ENCODE data around the gene OGFR.

OGFR gene

GRCh38 chr20:62788607-62789006, 16.0 kb upstream of the OGFR start:
- no peak overlapping the region for H3K4me3 ChIP-seq (ENCODE audit: low read length)
- no peak for DNase-seq (ENCODE audit: low read depth)
- TF ChIP-seq, protein P1, sequence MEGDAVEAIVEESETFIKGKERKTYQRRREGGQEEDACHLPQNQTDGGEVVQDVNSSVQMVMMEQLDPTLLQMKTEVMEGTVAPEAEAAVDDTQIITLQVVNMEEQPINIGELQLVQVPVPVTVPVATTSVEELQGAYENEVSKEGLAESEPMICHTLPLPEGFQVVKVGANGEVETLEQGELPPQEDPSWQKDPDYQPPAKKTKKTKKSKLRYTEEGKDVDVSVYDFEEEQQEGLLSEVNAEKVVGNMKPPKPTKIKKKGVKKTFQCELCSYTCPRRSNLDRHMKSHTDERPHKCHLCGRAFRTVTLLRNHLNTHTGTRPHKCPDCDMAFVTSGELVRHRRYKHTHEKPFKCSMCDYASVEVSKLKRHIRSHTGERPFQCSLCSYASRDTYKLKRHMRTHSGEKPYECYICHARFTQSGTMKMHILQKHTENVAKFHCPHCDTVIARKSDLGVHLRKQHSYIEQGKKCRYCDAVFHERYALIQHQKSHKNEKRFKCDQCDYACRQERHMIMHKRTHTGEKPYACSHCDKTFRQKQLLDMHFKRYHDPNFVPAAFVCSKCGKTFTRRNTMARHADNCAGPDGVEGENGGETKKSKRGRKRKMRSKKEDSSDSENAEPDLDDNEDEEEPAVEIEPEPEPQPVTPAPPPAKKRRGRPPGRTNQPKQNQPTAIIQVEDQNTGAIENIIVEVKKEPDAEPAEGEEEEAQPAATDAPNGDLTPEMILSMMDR (IDR thresholded peaks at IDR 0.05; ENCODE audit: insufficient read depth, low read depth, low read length, missing control alignments), result no peak

DNA sequence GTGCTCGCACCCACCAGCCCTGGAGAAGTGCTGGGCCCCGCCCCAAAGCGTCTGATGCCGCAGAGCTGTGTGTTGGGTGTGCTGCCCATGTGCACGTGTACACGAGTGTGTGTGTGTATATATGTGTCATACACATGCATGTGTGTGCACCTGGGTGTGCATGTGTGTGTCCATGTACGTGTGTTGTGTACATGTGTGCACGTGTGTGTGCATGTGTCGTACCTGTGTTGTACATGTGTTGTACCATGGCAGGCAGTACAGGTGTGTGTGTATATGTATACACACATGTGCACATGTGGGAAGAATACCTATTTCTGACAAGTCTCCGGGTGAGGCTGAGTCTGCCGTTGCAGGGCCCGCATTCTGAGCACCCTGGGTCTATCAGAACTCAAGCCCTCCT, 14.6 kb upstream of the OGFR start:
- TF ChIP-seq, protein P1 (IDR thresholded peaks at IDR 0.05; ENCODE audit: insufficient read depth, low read depth, low read length, missing control alignments), result no peak
- DNase-seq (ENCODE audit: low read depth), result no peak
- H3K4me3 ChIP-seq (ENCODE audit: low read length), result no peak overlapping the region

DNA sequence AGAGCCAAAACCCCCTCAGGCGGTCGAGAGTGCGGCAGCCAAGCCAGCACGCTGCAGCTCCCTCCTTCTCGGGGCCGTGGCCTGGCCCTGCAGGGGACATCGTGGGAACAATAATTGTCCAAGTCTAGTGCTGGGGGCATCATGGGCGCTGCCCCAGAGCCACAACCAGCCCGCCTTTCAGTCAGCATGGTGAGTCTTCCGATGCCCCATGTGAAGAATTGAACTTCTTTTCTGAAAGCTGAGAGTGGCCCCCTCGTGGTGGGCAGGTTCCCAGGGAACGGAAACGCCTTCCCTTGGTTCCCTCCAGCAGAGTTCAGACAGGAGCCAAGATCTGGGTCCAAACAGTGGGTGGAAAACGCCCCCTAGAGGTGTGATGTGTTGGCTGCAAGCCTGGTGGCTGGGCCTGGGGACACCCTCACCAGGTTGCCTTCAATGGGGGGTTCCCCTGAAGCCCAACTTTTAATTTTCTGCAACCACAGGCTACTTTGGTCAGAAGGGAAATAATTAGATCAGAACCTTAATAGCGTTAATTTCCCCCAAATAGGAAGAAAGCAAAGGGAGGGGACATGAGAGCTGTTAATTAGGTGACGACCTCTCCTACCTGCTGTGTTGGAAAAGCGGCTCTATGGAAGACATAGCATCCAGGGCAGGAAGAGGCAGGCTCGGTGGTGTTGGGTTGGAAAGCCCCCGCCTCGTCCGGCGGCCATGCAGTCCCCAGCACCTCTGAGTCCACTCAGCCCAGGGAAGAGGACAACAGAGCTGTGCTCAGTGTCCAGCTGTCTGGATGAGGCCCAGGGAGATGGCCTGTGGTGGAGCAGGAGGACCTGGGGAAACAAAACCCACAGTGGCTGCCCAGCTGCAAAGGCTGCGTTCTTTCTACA, 13.1 kb upstream of the OGFR start:
- no peak overlapping the region for H3K4me3 ChIP-seq (ENCODE audit: low read length)
- TF ChIP-seq, protein P1 (IDR thresholded peaks at IDR 0.05; ENCODE audit: insufficient read depth, low read depth, low read length, missing control alignments), result peak; percentile 98

GRCh38 chr20:62792182-62792939, 12.3 kb upstream of the OGFR start:
- no peak overlapping the region for H3K4me3 ChIP-seq (ENCODE audit: low read length)
- TF ChIP-seq, protein P1 (IDR thresholded peaks at IDR 0.05; ENCODE audit: insufficient read depth, low read depth, low read length, missing control alignments), result no peak
- DNase-seq (ENCODE audit: low read depth), result peak; percentile 55

More for the DNA sequence above, 13.1 kb upstream of the OGFR start:
- peak; percentile 85 for DNase-seq (ENCODE audit: low read depth)

DNA sequence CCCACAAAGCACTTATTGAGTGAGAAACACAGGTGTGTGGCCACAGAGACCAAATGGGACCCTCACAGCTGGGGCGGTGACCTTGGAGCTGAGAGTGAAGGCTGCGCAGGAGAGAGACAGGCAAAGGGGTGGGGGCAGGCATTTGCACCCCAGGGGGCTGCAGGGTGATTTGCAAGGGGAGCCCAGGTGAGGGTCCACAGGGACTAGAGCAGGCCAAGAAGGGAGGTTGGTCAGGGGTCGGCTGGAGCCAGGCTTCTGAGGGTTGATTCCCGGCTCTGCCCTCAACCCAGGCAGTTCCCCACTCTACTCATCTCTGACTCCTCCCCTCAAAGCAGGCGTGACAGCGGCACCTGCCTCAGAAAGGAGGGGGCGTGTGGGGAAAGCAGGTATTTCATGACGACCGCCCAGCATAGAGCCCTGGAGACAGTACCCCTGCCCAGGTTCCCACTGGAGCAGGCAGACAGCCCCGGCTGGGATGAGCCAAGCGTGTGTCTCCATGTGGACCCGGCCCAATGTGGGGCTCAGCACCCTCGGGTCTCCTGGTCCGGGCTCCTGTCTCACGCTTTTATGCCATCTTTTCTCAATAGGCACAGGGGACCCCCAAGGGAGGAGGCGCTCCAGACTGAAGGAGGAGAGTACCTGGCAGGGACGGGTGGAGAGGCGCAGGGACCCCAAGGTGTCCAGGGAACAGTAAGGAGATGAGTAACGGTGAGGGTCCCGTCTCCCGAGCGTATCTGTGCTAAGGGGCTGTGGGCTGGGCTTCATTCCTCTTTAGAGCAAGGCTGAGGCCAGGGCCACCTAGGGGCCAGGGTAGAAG, 11.5 kb upstream of the OGFR start:
- no peak overlapping the region for H3K4me3 ChIP-seq (ENCODE audit: low read length)
- no peak for DNase-seq (ENCODE audit: low read depth)
- TF ChIP-seq, protein P1 (IDR thresholded peaks at IDR 0.05; ENCODE audit: insufficient read depth, low read depth, low read length, missing control alignments), result no peak

- TF ChIP-seq, protein P1 (IDR thresholded peaks at IDR 0.05; ENCODE audit: insufficient read depth, low read depth, low read length, missing control alignments), result no peak
- peak overlapping the region; percentile 25 for H3K4me3 ChIP-seq (ENCODE audit: low read length)
- DNase-seq (ENCODE audit: low read depth), result no peak
These were observed 11.0 kb upstream of the OGFR start for GRCh38 chr20:62793757-62794006.

Data from epithelial cell of esophagus (primary cell).